GM19455 (cell line): ENCODE measurements around the gene RBP5.

Source experiments
- ATAC-seq: cut with Tn5 transposase; IDR thresholded peaks from one replicate; pipeline ENCODE4 v1.9.1; 2021; ENCODE audit not compliant: unreplicated experiment

The RBP5 gene

DNA sequence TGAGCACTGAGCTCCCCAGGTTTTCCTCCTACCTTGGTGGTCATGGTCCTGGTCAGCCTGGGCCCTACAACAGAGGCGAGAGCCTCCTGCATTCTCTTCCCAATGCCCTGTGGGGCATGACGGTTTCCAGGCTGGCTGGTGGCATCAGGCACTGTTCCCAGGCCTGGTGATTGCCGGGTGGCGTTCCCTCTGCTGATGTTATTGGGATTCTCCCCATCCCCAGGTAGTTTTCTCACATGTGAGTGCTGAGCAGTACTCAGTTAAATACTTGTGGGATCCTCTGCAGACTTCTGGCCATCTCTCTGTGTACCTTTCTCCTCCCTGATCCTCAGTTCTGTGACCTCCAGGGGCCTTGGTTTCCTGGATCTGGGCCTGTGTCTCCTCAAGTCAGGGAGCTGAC lies 52.2 kb downstream of the RBP5 start:
- ATAC-seq, result no peak

DNA sequence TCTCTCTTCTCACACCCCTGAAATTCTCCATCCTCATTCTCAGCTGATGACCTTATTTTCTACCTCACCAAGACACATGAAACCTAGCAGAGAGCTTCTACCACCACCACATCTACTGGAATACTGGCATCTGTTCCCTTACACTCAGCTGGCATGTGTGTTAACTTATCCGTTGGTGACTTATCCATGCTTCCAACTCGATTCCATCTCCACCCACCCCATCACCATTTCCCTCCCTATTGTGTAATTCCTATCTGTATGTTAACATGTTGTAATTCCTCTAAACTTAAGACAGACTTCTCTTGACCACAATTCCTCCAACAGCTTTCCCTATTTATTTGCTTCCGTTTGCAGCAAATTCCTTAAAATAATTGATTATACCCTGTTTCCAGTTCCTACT lies 52.8 kb downstream of the RBP5 start:
- ATAC-seq, result no peak

DNA sequence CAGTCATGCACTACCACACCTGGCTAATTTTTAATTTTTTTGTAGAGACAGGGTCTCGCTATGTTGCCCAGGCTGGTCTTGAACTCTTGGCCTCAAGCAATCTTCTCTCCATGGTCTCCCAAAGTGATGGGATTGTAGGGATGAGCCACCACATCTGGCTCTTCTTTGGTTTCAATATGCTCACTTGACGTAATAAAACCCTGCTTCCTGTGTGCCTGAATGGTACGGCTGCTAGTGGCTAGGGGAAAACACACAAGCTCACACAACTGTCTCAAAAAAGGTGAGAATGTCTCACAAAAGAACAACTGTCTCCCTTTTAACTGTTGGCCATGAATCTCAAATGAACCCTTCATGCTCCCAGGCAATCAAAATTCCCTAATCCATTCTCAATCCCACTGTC lies 53.2 kb downstream of the RBP5 start:
- no peak for ATAC-seq

DNA sequence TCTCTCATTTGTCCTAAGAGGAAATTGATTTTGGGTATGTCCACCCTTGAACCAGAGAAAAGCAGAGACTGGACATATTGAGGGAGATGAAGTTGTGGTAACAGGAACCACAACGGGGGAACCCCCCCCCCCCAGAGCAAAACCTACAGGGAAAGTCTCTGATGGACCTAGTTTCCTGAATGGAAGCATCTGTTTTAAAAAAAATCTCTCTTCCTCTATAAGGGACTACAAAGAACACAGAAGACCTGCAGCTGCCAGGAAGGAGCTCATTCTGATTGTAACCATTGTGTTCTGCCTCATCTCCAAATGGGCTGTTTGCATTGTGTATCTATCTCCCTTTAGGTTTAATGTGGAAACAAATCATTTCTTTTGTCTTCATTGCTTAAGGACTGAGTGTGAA lies 54.7 kb downstream of the RBP5 start:
- no peak for ATAC-seq
